Adrenal gland (tissue), 12 donors: ENCODE data around the gene KLHDC4. TPM values are rescaled to one million over a fixed set of nuclear protein-coding genes. Genes with fewer than 3 reads are reported as not detected.
"Not testable (repeated sequence)": the region's sequence is repeated elsewhere in the genome, so short reads cannot be mapped to it uniquely, and the experiment has no call there.

Experiments used
- DNase-seq, 7 donors: peaks; one replicate each; pipeline ENCODE4 v3.0.0-alpha.2; 2019 to 2020
- H3K27ac ChIP-seq, 5 donors: fragments of 200-600 bp; sonication (generic) in 4 of 5; 1 replicate in 3 of 5; 2 replicates in 2 of 5; pipeline versions ENCODE4 v1.5.1 to v1.8.0; 2016 to 2020; ENCODE audit warnings: mild to moderate bottlenecking in 1 of 5
- H3K27me3 ChIP-seq: fragments of 200-600 bp; 2 replicates; pipeline ENCODE4 v1.8.0; 2021
- H3K36me3 ChIP-seq, 2 donors: fragments of 200-600 bp; replicated peaks in 1 of 2; 1 replicate in 1 of 2; 2 replicates in 1 of 2; pipeline versions ENCODE4 v1.5.1 to v1.8.0; 2018 to 2022
- H3K4me1 ChIP-seq, 2 donors: fragments of 200-600 bp; replicated peaks in 1 of 2; 1 replicate in 1 of 2; 2 replicates in 1 of 2; pipeline versions ENCODE4 v1.5.1 to v1.8.0; 2018 to 2021
- H3K4me3 ChIP-seq, 4 donors: fragments of 200-600 bp; sonication (generic) in 3 of 4; one replicate each; pipeline ENCODE4 v1.5.1; 2016 to 2018
- H3K9me3 ChIP-seq, 3 donors: fragments of 200-600 bp; sonication (generic) in 1 of 3; replicated peaks in 1 of 3; 1 replicate in 2 of 3; 2 replicates in 1 of 3; pipeline versions ENCODE4 v1.5.1 to v1.8.0; 2016 to 2021
- CTCF ChIP-seq, 6 experiments: fragments of 450-650 bp in 4 of 6; fragments of 200-600 bp in 2 of 6; sonication (generic) in 1 of 6; IDR thresholded peaks; 1 replicate in 5 of 6; 2 replicates in 1 of 6; pipeline versions ENCODE4 v1.5.1 to v1.8.0; 2016 to 2021; ENCODE audit warnings: antibody characterized with exemption in 6 of 6, mild to moderate bottlenecking in 2 of 6, moderate library complexity in 1 of 6
- POLR2A ChIP-seq, 2 donors: fragments of 450-650 bp; IDR thresholded peaks; one replicate each; pipeline ENCODE4 v1.6.1; 2017; ENCODE audit warnings: antibody characterized with exemption in 2 of 2, mild to moderate bottlenecking in 2 of 2, moderate library complexity in 1 of 2
- WGBS, 4 donors: extraction: QIAGEN DNeasy Blood & Tissue Kit in 2 of 4; methylation state at CpG; one replicate each; pipeline versions ENCODE4 v1.1.5 to v1.1.7; 2013 to 2017; 5-methylcytosine and 5-hydroxymethylcytosine counted together
- intact Hi-C, 2 donors: fragments of 100-400 bp; cut with DNase I; formaldehyde crosslinking; loops; one replicate each; pipeline versions ENCODE4 v1.14.1 to v1.15.0; 2022 to 2023
- polyA plus RNA-seq, 3 donors: library from polyadenylated mRNA; stranded (reverse); fragments of 200-250 nt in 2 of 3; fragments of 350-450 nt in 1 of 3; fragmentation: Illumina TruSeq in 1 of 3; extraction: RNeasy Lipid Tissue Mini Kit (QIAGEN cat#74804) in 1 of 3; gene quantifications; one replicate each; pipeline ENCODE4 v1.2.3, GENCODE V29; 2013 to 2014
- total RNA-seq, 9 donors: library from RNA; depleted of rRNA in 4 of 9; stranded (reverse); fragments of >200 nt in 4 of 9; fragments of 120-200 nt in 1 of 9; fragmentation: NEBNext Ultra II Directional in 1 of 9; extraction: Animal tissue kit (Norgen Biotek cat#: 25700) in 1 of 9; gene quantifications; one replicate each; pipeline versions ENCODE4 v1.1.0 to v1.2.4, GENCODE V29; 2013 to 2023
- donor health status: healthy with polysubstance abuse.
- donor health status: Bipolar disorder and iron deficiency.
- donor health status: DM: yes; HTN: yes; CAD: no.
- donor health status: DM: no; HTN: no; CAD: no.
- donor health status: DM: no; HTN: no; CAD: no.
- donor health status: DM: yes; HTN: yes; CAD: no.

The KLHDC4 gene
- total and polyA plus RNA-seq, 12 donors = 15.4 to 94.0 (median 26.4) TPM

- Histone ChIP-seq H3K9me3 (no peaks in the 10 kb centered on the region), H3K27ac (no peak overlapping the region), H3K4me3 (no peak overlapping the region), H3K36me3 (no peaks in the 10 kb centered on the region), H3K4me1 (no peaks in the 10 kb centered on the region), H3K27me3 (no peaks in the 10 kb centered on the region)
- WGBS, 4 donors = 78 to 82% (median 81%) methylated on average over 9 to 18 of the region's 18 CpGs
- TF ChIP-seq POLR2A (IDR thresholded peaks at IDR 0.05) = no peak
- TF ChIP-seq CTCF (IDR thresholded peaks at IDR 0.05) = no peak
- DNase-seq = no peak
- intact Hi-C loops = no loop called here
These were observed 82.9 kb downstream of the KLHDC4 start for GRCh38 chr16:87682852-87683399.

GRCh38 chr16:87681981-87682570 lies 83.7 kb downstream of the KLHDC4 start:
- H3K4me3 ChIP-seq = no peak overlapping the region
- intact Hi-C loops = no loop called here
- no peaks in the 10 kb centered on the region for H3K27me3 ChIP-seq
- DNase-seq = no peak
- H3K27ac ChIP-seq = no peak overlapping the region
- 49 to 54% (median 51%) methylated on average over 7 to 9 of the region's 9 CpGs for WGBS, 4 donors
- no peaks in the 10 kb centered on the region for H3K4me1 ChIP-seq
- no peaks in the 10 kb centered on the region for H3K36me3 ChIP-seq
- no peaks in the 10 kb centered on the region for H3K9me3 ChIP-seq
- TF ChIP-seq CTCF (IDR thresholded peaks at IDR 0.05) (no peak), POLR2A (IDR thresholded peaks at IDR 0.05) (no peak)

GRCh38 chr16:87681051-87681602 lies 84.7 kb downstream of the KLHDC4 start:
- H3K4me1 ChIP-seq, H3K4me3 ChIP-seq, DNase-seq, intact Hi-C loops, H3K27me3 ChIP-seq, H3K36me3 ChIP-seq, H3K9me3 ChIP-seq, H3K27ac ChIP-seq: not testable (repeated sequence)
- 89 to 93% (median 92%) methylated on average over 47 to 60 of the region's 60 CpGs for WGBS, 4 donors

GRCh38 chr16:87680272-87680644 lies 85.5 kb downstream of the KLHDC4 start:
- no peaks in the 10 kb centered on the region for H3K27me3 ChIP-seq
- TF ChIP-seq POLR2A (IDR thresholded peaks at IDR 0.05) (no peak), CTCF (IDR thresholded peaks at IDR 0.05) (no peak)
- no peak overlapping the region for H3K27ac ChIP-seq
- no peak overlapping the region for H3K4me3 ChIP-seq
- H3K9me3 ChIP-seq = no peaks in the 10 kb centered on the region
- no peaks in the 10 kb centered on the region for H3K4me1 ChIP-seq
- intact Hi-C loops = no loop called here
- WGBS, 4 donors = 45 to 83% (median 80%) methylated on average over 2 to 17 of the region's 17 CpGs
- no peaks in the 10 kb centered on the region for H3K36me3 ChIP-seq
- DNase-seq = no peak
